DOHH2 (cell line): Measurements from ENCODE around the gene MOGAT2.

ENCODE experiments used
- H3F3A ChIP-seq: fragments of 200-600 bp; sonication (generic), shearing (Covaris generic); 2 replicates; pipeline ENCODE4 v1.6.0; 2016; ENCODE audit warnings: antibody characterized with exemption, mild to moderate bottlenecking; ENCODE audit not compliant: control insufficient read depth, insufficient read depth
- H3K27ac ChIP-seq: fragments of 200-600 bp; sonication (generic); 2 replicates; pipeline ENCODE4 v1.5.1; 2014; ENCODE audit warnings: low read depth, mild to moderate bottlenecking, low read length, moderate library complexity
- H3K27me3 ChIP-seq: fragments of 200-600 bp; sonication (generic); 2 replicates; pipeline ENCODE4 v1.6.1; 2014; ENCODE audit warnings: mild to moderate bottlenecking, low read length, mixed read lengths; ENCODE audit not compliant: control insufficient read depth
- H3K36me3 ChIP-seq: fragments of 200-600 bp; sonication (generic); 2 replicates; pipeline ENCODE4 v1.6.1; 2014; ENCODE audit warnings: mild to moderate bottlenecking, low read length, moderate library complexity, mixed read lengths; ENCODE audit not compliant: control insufficient read depth
- H3K4me1 ChIP-seq: fragments of 200-600 bp; sonication (generic); 2 replicates; pipeline ENCODE4 v1.6.1; 2014; ENCODE audit warnings: mild to moderate bottlenecking, low read length, mixed read lengths; ENCODE audit not compliant: control insufficient read depth
- H3K4me2 ChIP-seq: fragments of 200-600 bp; sonication (generic); 2 replicates; pipeline ENCODE4 v1.6.0; 2014; ENCODE audit warnings: mild to moderate bottlenecking, low read length, moderate library complexity
- H3K4me3 ChIP-seq: fragments of 200-600 bp; sonication (generic); 2 replicates; pipeline ENCODE4 v1.5.1; 2014; ENCODE audit warnings: mild to moderate bottlenecking, low read length, mixed read lengths
- H3K79me2 ChIP-seq: fragments of 200-600 bp; sonication (generic); 2 replicates; pipeline ENCODE4 v1.6.1; 2014; ENCODE audit warnings: mild to moderate bottlenecking, low read length, mixed read lengths; ENCODE audit not compliant: control insufficient read depth
- H3K9me2 ChIP-seq: fragments of 200-600 bp; sonication (generic); replicated peaks from 2 replicates; pipeline ENCODE4 v1.6.1; 2014; ENCODE audit warnings: mild to moderate bottlenecking, low read length, mixed read lengths; ENCODE audit not compliant: control insufficient read depth
- H3K9me3 ChIP-seq: fragments of 200-600 bp; sonication (generic); 2 replicates; pipeline ENCODE4 v1.6.1; 2014; ENCODE audit warnings: antibody characterized with exemption, low read length, mixed read lengths; ENCODE audit not compliant: control insufficient read depth, insufficient read depth
- H4K20me1 ChIP-seq: fragments of 200-600 bp; sonication (generic); 2 replicates; pipeline ENCODE4 v1.6.0; 2014; ENCODE audit warnings: low read depth, mild to moderate bottlenecking, antibody characterized with exemption, low read length, moderate library complexity; ENCODE audit not compliant: control insufficient read depth, insufficient read depth
- CTCF ChIP-seq: fragments of 200-600 bp; sonication (generic); IDR thresholded peaks from one replicate; pipeline ENCODE4 v1.5.1; 2014; ENCODE audit warnings: antibody characterized with exemption, mild to moderate bottlenecking, low read depth, low read length; ENCODE audit not compliant: poor library complexity, severe bottlenecking
- EZH2phosphoT487 ChIP-seq: fragments of 200-600 bp; sonication (generic); IDR thresholded peaks from 2 replicates; pipeline ENCODE4 v1.6.1; 2017; ENCODE audit warnings: borderline replicate concordance, mild to moderate bottlenecking, antibody characterized with exemption, low read length, moderate library complexity, mixed read lengths

MOGAT2 gene

GRCh38 chr11:75771646-75772410 is 54.2 kb downstream of the MOGAT2 start:
- H3K79me2 ChIP-seq = no peaks in the 10 kb centered on the region
- no peak for TF ChIP-seq CTCF
- no peak for TF ChIP-seq EZH2phosphoT487
- no peak overlapping the region for H3K4me2 ChIP-seq
- no peaks in the 10 kb centered on the region for H4K20me1 ChIP-seq
- peaks cover 26% of the 10 kb centered on the region for H3K27me3 ChIP-seq
- H3K4me3 ChIP-seq = no peak overlapping the region
- no peaks in the 10 kb centered on the region for H3K9me3 ChIP-seq
- no peaks in the 10 kb centered on the region for H3K36me3 ChIP-seq
- no peaks in the 10 kb centered on the region for H3F3A ChIP-seq
- no peak overlapping the region for H3K27ac ChIP-seq
- no peaks in the 10 kb centered on the region for H3K9me2 ChIP-seq
- peaks cover 54% of the 10 kb centered on the region for H3K4me1 ChIP-seq

DNA sequence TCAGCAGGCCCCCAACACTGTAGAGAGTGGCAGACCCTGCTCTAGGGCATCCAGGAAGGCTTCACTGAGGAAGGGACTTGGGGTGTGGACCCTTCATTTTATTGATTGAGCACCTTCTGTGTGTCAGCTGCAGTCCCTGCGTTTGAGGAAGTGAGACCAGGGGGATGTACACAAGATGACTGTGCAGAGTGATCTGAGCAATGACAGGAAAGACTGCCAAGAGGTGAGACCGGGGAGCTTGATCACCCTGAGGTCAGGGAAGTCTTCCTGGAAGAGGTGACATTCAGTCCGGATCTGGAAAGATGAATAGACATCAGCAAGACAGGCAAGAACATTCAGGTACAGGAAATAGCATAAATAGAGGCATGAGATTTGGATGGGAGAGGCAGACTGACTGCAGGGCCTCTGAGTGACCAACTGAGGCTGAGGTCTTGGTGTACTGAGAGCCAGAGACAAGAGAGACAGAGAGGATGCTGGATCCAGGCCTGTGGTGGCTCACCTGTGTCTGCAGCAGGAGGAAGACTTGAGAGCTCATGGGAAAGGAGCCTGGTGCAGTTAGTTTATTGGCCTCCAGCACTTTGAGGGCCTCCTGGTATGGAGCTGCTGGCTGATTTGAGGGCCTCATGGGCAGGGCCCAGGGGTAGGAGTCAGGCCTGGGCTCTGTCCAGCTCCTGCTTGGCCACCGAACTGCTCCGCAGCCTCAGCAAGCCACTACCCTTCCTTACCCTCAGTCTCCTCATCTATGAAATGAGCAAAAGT is 56.1 kb downstream of the MOGAT2 start:
- Histone ChIP-seq H3K79me2 (no peaks in the 10 kb centered on the region), H3K27ac (peak overlapping the region; percentile 31), H3K4me2 (peak overlapping the region; percentile 40), H3K27me3 (peaks cover 25% of the 10 kb centered on the region), H3K9me3 (no peaks in the 10 kb centered on the region), H3K9me2 (no peaks in the 10 kb centered on the region), H3K4me1 (peaks cover 43% of the 10 kb centered on the region), H4K20me1 (no peaks in the 10 kb centered on the region), H3K36me3 (no peaks in the 10 kb centered on the region), H3F3A (no peaks in the 10 kb centered on the region), H3K4me3 (peak overlapping the region; percentile 19; the same call in 1 of the 2 replicates)
- no peak for TF ChIP-seq EZH2phosphoT487
- no peak for TF ChIP-seq CTCF

DNA sequence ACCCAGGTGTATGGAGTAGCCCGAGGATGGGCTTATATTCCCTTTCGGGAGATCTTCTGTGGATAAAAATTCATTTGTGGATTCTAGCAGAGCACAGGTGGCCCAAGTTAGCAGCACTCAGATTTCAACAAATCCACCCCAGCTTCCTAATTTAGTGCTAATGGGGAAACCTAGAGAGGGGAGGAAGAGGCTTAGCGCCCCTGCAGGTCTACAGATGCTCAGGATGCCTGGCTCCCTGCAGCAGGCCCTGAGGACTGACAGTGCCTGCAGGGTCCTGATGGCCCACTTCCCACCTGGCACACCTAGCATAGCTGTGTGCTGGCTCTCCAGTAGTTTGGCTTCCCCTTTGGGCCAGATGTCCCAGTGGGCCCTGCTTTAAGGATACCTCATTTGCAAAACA is 57.4 kb downstream of the MOGAT2 start:
- H3K36me3 ChIP-seq = no peaks in the 10 kb centered on the region
- H3K4me3 ChIP-seq = no peak overlapping the region
- no peaks in the 10 kb centered on the region for H3K79me2 ChIP-seq
- no peak for TF ChIP-seq CTCF
- TF ChIP-seq EZH2phosphoT487 = no peak
- no peaks in the 10 kb centered on the region for H3K9me2 ChIP-seq
- H3K9me3 ChIP-seq = no peaks in the 10 kb centered on the region
- no peak overlapping the region for H3K4me2 ChIP-seq
- peaks cover 12% of the 10 kb centered on the region for H3K27me3 ChIP-seq
- H3K27ac ChIP-seq = no peak overlapping the region
- H3F3A ChIP-seq = no peaks in the 10 kb centered on the region
- H3K4me1 ChIP-seq = peaks cover 30% of the 10 kb centered on the region
- H4K20me1 ChIP-seq = no peaks in the 10 kb centered on the region
